ENCODE results near the gene DDX39A.
"Not testable (repeated sequence)": the region's sequence is repeated elsewhere in the genome, so short reads cannot be mapped to it uniquely, and the experiment has no call there.

The DDX39A gene

GRCh38 chr19:14419106-14419813 lies at the start of gene DDX39A:
TSS of gene DDX39A (minus strand) at chr19:14419341. CDS start at chr19:14413220, 6,121 bp downstream.
- DNase-seq (ENCODE audit: low read depth) = peak; percentile 99

GRCh38 chr19:14467816-14468215 lies 48.7 kb upstream of the DDX39A start:
- DNase-seq (ENCODE audit: low read depth) = no peak

DNA sequence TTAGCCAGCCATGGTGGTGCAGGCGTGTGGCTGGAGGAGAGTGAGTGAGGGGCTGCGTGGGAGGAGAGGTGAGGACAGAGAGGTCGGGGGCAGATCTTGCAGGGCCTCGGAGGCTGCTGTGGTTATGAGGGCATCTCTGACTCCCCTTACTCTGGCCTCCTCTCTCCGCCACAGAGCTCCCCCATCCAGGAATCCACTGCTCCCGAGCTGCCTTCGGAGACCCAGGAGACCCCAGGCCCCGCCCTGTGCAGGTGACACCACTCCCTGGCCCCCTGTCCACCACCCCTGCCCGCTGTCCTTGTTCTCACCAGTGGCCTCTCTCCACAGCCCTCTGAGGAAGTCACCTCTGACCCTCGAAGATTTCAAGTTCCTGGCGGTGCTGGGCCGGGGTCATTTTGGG lies 48.2 kb upstream of the DDX39A start:
- no peak for DNase-seq (ENCODE audit: low read depth)

GRCh38 chr19:14463747-14464146 lies 44.6 kb upstream of the DDX39A start:
- DNase-seq (ENCODE audit: low read depth) = no peak

DNA sequence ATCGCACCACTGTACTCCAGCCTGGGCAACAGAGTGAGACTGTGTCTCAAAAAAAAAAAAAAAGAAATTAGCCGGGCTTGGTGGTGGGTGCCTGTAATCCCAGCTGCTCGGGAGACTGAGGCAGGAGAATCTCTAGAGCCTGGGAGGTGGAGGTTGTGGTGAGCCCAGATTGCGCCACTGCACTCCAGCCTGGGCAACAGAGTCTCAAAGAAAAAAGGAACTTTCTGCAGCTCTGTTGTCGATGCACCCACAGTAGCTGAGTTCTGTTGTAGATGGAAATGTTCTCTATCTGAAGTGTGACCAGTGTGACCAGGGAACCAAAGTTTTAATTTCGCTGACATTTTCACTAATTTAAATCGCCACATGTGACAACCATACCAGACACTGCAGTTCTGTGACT lies 43.3 kb upstream of the DDX39A start:
- not testable (repeated sequence) for DNase-seq (ENCODE audit: low read depth)

DNA sequence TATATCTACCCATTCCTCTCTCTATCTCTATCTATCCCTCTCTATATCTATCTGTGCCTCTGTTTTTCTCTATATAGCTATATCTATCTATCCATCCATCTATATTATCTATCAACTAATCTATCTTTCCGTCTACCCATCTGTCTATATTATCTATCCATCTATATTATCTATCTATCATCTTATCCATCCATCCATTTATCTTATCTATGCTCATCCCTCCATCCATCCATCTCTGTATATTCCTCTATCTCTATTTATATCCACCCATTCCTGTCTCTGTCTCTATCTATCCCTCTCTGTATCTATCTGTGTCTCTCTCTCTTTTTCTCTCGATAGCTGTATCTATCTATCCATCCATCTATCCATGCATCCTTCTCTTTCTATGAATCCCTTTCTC lies 41.8 kb upstream of the DDX39A start:
- DNase-seq (ENCODE audit: low read depth) = no peak

DNA sequence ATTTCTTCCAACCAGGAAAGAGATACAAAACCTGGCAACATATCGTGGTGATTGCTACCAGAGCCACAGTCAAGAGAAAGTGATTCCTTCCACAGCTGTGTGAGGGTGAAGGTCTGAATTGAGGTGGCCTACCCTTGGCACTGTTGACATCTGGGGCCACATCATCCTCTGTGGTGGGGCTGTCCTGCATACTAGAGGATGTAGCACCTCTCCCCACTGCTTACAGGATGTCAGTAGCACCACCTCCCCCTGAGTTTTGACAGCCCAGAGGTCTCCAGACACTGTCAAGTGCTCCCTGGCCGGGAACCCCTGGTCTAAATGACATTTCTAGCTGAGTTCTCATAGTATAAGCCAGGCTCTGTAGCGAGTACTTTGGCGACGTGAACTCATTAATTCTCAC lies 40.6 kb upstream of the DDX39A start:
- no peak for DNase-seq (ENCODE audit: low read depth)

- not testable (repeated sequence) for DNase-seq (ENCODE audit: low read depth)
Observed at GRCh38 chr19:14452303-14452702, 33.2 kb upstream of the DDX39A start.

- no peak for DNase-seq (ENCODE audit: low read depth)
Observed at GRCh38 chr19:14450876-14451275, 31.7 kb upstream of the DDX39A start.

GRCh38 chr19:14450168-14450874 lies 31.2 kb upstream of the DDX39A start:
- DNase-seq (ENCODE audit: low read depth) = no peak

DNA sequence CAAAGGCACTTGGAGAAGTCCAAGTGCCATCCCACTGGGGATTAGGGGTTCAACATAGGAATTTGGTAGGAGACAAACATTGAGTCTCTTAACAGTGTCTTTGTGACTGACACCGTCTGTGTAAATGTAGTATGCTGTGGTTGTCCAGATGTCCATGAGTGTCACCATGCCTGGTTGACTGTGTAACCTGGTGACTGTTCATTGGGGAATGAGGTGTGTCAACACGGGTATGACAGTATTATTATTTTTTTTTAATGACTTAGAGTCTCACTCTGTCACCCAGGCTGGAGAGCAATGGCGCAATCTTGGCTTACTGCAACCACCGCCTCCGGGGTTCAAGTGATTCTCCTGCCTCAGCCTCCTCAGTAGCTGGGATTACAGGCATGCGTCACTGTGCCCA lies 30.2 kb upstream of the DDX39A start:
- no peak for DNase-seq (ENCODE audit: low read depth)

- DNase-seq (ENCODE audit: low read depth) = no peak
Observed at GRCh38 chr19:14446336-14447036, 27.3 kb upstream of the DDX39A start.

DNA sequence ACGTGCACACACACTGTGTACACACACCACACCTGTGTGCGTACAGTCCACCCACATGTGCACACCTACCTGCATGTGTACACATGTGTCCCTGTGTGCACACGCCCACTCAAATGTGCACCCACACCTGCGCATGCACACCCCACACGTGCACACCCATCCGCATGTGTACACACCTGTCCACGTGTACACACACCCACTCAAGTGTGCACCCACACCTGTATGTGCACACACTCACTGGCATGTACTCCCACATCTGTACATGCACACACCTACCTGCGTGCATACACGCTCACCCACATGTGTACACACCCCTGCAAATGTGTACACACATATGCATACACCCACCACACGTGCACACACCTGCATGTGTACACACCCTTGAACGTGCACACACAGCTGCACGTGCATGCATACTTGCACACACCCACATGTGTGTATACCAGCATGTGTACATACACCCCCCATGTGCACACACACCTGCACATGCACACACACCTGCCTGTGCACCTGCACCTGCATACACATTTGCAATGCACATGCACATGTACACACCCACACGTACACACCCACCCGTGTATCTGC lies 24.6 kb upstream of the DDX39A start:
- no peak for DNase-seq (ENCODE audit: low read depth)

DNA sequence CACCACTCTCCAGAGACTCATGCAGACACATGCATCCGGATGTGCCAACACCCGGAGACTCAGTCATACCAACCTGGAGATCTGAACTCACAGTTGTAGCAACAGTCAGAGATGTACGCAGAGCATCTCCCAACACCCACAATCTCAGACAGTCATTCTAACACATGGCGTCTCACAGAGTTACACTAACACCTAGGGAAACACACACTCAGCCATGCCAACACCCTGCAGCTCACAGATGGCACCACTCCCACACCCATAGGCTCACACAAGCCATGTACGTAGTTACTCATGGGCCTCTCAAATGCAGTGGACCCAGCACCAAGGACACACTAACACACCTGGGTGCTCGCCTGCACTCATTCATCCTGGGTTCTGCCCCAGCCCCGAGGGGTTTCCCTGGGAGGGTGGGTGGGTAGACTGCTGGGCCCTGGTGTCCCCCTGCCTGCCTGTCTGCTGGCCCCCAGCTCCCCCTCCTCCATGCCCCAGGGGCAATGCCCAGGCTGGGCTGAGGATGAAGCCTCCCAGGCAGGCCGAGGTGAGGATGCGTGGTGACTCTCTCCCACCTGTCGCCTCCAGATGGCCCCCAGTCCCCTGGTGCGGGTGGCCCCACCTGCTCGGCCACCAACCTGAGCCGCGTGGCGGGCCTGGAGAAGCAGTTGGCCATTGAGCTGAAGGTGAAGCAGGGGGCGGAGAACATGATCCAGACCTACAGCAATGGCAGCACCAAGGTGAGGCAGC lies 23.9 kb upstream of the DDX39A start:
- no peak for DNase-seq (ENCODE audit: low read depth)

GRCh38 chr19:14441041-14441938 lies 22.1 kb upstream of the DDX39A start:
- no peak for DNase-seq (ENCODE audit: low read depth)

DNA sequence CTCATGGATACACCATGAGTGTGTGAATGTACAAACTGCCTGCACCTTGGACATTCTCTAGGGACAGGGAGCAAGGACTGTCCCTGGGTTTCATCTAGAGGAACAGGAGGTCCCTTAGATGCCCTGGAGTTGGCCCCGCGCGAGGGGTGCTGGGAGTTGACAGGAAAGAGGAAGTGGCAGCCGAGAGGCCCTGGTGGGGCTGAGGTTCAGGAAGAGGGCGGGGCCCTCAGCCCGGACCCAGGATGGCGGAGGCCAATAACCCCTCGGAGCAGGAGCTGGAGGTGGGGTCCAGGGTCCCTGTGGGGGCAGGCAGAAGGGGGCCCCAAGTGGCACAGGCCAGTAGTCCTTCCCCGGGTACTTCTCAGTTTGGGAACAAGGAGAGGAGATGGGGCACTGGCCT lies 20.9 kb upstream of the DDX39A start:
- no peak for DNase-seq (ENCODE audit: low read depth)

DNA sequence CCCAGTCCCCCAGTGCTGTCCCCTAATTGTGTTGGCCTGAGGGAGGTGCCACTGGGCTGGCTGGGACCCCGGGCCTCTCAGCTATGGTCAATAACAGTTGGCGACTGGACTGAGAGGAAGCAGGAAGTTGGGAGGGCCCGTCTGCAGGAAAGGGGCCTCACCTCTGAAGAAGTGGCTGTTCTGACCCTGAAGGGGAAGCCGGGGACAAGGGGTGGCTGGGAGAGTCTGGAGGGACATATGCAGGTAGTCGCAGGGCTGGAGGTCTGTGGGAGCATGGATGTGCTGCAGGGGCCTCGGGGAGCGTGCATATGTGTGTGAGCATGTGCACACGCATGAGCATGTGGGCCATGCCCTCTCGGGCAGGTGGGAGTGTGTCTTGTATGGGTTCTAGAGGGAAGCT lies 19.9 kb upstream of the DDX39A start:
- no peak for DNase-seq (ENCODE audit: low read depth)

GRCh38 chr19:14437578-14438140 lies 18.5 kb upstream of the DDX39A start:
- no peak for DNase-seq (ENCODE audit: low read depth)

DNA sequence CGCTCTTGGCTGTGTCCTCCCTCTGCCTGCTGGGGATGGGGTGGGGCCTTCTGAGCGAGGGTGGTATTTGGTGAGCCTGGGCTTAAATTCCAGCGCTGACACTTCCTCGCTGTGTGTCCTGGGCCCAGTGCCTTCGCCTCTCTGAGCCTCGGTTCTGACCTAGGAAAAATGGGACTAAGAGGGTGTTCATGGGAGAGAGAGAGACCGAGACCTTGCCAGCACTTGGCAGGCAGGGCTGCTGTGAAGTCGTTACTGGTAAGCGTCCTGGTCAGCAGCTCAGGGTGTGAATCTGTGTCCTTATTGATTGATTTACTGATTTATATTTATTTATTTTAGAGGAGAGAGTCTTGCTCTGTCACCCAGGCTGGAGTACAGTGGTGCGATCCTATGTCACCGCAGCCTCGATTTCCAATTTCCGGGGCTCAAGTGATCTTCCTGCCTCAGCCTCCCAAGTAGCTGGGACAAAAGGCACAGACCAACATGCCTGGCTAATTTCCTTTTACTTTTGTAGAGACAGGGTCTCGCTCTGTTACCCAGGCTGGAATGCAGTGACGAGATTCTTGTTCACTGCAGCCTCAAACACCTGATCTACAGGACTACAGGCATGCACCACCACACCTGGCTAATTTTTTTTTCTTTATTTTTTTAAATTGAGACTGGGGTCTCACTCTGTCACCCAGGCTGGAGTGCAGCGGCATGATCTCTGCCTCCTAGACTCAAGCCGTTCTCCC lies 16.3 kb upstream of the DDX39A start:
- no peak for DNase-seq (ENCODE audit: low read depth)
